ENCODE measurements around the gene KCNIP2.

The KCNIP2 gene

GRCh38 chr10:101843032-101844021 is at the start of gene KCNIP2:
Gene KCNIP2 (minus strand): TSS chr10:101843800. CDS start chr10:101843568, 232 bp downstream.
- no peak for DNase-seq

GRCh38 chr10:101892782-101893391 is 49.3 kb upstream of the KCNIP2 start:
- peak; percentile 31 for DNase-seq

- DNase-seq: peak; percentile 79
These were observed 45.9 kb upstream of the KCNIP2 start for GRCh38 chr10:101889256-101890210.

- no peak for DNase-seq
These were observed 44.8 kb upstream of the KCNIP2 start for GRCh38 chr10:101888251-101888949.

- DNase-seq: no peak
These were observed 44.2 kb upstream of the KCNIP2 start for GRCh38 chr10:101887775-101888174.

GRCh38 chr10:101886521-101887312 is 43.1 kb upstream of the KCNIP2 start:
- no peak for DNase-seq

GRCh38 chr10:101881036-101881774 is 37.6 kb upstream of the KCNIP2 start:
- DNase-seq: no peak

- no peak for DNase-seq
These were observed 36.6 kb upstream of the KCNIP2 start for GRCh38 chr10:101880232-101880573.

GRCh38 chr10:101879456-101880231 is 36.0 kb upstream of the KCNIP2 start:
- DNase-seq: peak; percentile 87

GRCh38 chr10:101878869-101879268 is 35.3 kb upstream of the KCNIP2 start:
- DNase-seq: no peak

- DNase-seq: no peak
These were observed 31.6 kb upstream of the KCNIP2 start for GRCh38 chr10:101875068-101875688.

- DNase-seq: no peak
These were observed 30.7 kb upstream of the KCNIP2 start for GRCh38 chr10:101874252-101874651.

GRCh38 chr10:101867931-101868330 is 24.3 kb upstream of the KCNIP2 start:
- no peak for DNase-seq

- no peak for DNase-seq
These were observed 15.9 kb upstream of the KCNIP2 start for GRCh38 chr10:101859530-101859929.

GRCh38 chr10:101858723-101859500 is 15.3 kb upstream of the KCNIP2 start:
- no peak for DNase-seq

GRCh38 chr10:101857802-101858476 is 14.3 kb upstream of the KCNIP2 start:
- no peak for DNase-seq

GRCh38 chr10:101856626-101857025 is 13.0 kb upstream of the KCNIP2 start:
- peak; percentile 38 for DNase-seq

Data from EL (cell line).